H1 (cell line): ENCODE results near the gene MRPL45. TPM values are rescaled to one million over a fixed set of nuclear protein-coding genes. Genes with fewer than 3 reads are reported as not detected.

ENCODE experiments used
- CTCF ChIA-PET: fragments of 300-600 bp; sonication (Branson Sonifier 250); formaldehyde crosslinking; loops from one replicate; lab custom pipeline; 2021; ENCODE audit not compliant: partially characterized antibody; lab: Charles Lee
- POLR2A ChIA-PET: fragments of 300-600 bp; sonication (Branson Sonifier 250); formaldehyde crosslinking; loops from one replicate; lab custom pipeline; 2021; ENCODE audit warnings: inconsistent platforms; ENCODE audit not compliant: partially characterized antibody; lab: Charles Lee
- DNase-seq, 2 experiments: peaks; one replicate each; pipeline versions ENCODE4 v3.0.0 to v3.0.0-alpha.2; 2010 to 2022; ENCODE audit warnings: low spot score in 2 of 2, low read depth in 1 of 2, mixed read lengths in 1 of 2
- FAIRE-seq: peaks from 2 replicates; lab custom pipeline; 2011; peaks lifted over from hg19 to GRCh38; lab: Jason Lieb, UNC
- H2AFZ ChIP-seq: 2 replicates; pipeline ENCODE4 v1.8.1; 2012; ENCODE audit warnings: low read length, inconsistent platforms
- H2AK5ac ChIP-seq: 2 replicates; pipeline ENCODE4 v1.6.1; 2013; ENCODE audit warnings: low read depth, low read length
- H2BK120ac ChIP-seq: replicated peaks from 2 replicates; pipeline ENCODE3; 2013; ENCODE audit warnings: low read depth, low read length, inconsistent platforms
- H2BK12ac ChIP-seq: 2 replicates; pipeline ENCODE4 v1.6.1; 2013; ENCODE audit warnings: low read depth, low read length
- H2BK15ac ChIP-seq: 2 replicates; pipeline ENCODE4 v1.6.1; 2013; ENCODE audit warnings: low read length
- H2BK20ac ChIP-seq: 2 replicates; pipeline ENCODE4 v1.6.1; 2013; ENCODE audit warnings: low read length
- H2BK5ac ChIP-seq: 2 replicates; pipeline ENCODE4 v1.6.1; 2013; ENCODE audit warnings: low read depth, low read length
- H3K14ac ChIP-seq: 2 replicates; pipeline ENCODE4 v1.6.1; 2013; ENCODE audit warnings: inconsistent platforms; ENCODE audit not compliant: insufficient read length
- H3K18ac ChIP-seq: 2 replicates; pipeline ENCODE4 v1.6.1; 2013; ENCODE audit warnings: low read length; ENCODE audit errors: extremely low read depth
- H3K23ac ChIP-seq: 2 replicates; pipeline ENCODE4 v1.6.1; 2013; ENCODE audit warnings: inconsistent platforms; ENCODE audit not compliant: insufficient read length
- H3K23me2 ChIP-seq: 2 replicates; pipeline ENCODE4 v1.6.1; 2013; ENCODE audit warnings: low read depth, low read length
- H3K27ac ChIP-seq: 2 replicates; pipeline ENCODE4 v1.6.1; 2011; ENCODE audit warnings: low read depth, low read length, inconsistent platforms
- H3K27me3 ChIP-seq, 4 experiments: replicated peaks in 1 of 4; 1 replicate in 1 of 4; 2 replicates in 3 of 4; pipeline versions ENCODE4 v1.6.1 to v1.8.1; 2011 to 2013; ENCODE audit warnings: low read length in 3 of 4, mild to moderate bottlenecking in 3 of 4, inconsistent platforms in 2 of 4, mixed read lengths in 2 of 4, moderate library complexity in 1 of 4; ENCODE audit not compliant: control insufficient read depth in 3 of 4, insufficient read depth in 3 of 4; ENCODE audit errors: extremely low read depth in 1 of 4
- H3K36me3 ChIP-seq, 4 experiments: 2 replicates each; pipeline versions ENCODE4 v1.6.1 to v1.8.1; 2011 to 2013; ENCODE audit warnings: mild to moderate bottlenecking in 4 of 4, low read length in 3 of 4, moderate library complexity in 2 of 4, control low read depth in 1 of 4, inconsistent platforms in 1 of 4; ENCODE audit not compliant: insufficient read depth in 4 of 4, control insufficient read depth in 2 of 4
- H3K4ac ChIP-seq: replicated peaks from 2 replicates; pipeline ENCODE3; 2013; ENCODE audit warnings: low read length, low read depth, mixed read lengths, inconsistent platforms; ENCODE audit not compliant: insufficient read length
- H3K4me1 ChIP-seq, 4 experiments: replicated peaks in 1 of 4; 1 replicate in 1 of 4; 2 replicates in 3 of 4; pipeline versions ENCODE4 v1.6.1 to v1.8.1; 2011 to 2013; ENCODE audit warnings: low read length in 3 of 4, inconsistent platforms in 2 of 4, mixed read lengths in 1 of 4; ENCODE audit not compliant: insufficient read depth in 4 of 4, control insufficient read depth in 3 of 4
- H3K4me2 ChIP-seq, 2 experiments: 2 replicates each; pipeline versions ENCODE4 v1.6.1 to v1.8.1; 2011 to 2013; ENCODE audit warnings: low read depth in 2 of 2, low read length in 2 of 2, control low read depth in 1 of 2, inconsistent platforms in 1 of 2, mild to moderate bottlenecking in 1 of 2; ENCODE audit not compliant: insufficient read depth in 1 of 2
- H3K4me3 ChIP-seq, 4 experiments: fragments of 200-600, 300-600 bp in 1 of 4; sonication (generic), shearing (Covaris generic), sonication (Bioruptor Twin) in 1 of 4; 2 replicates each; pipeline versions ENCODE4 v1.5.1 to v1.8.1; 2011 to 2016; ENCODE audit warnings: low read length in 4 of 4, low read depth in 3 of 4, control low read depth in 2 of 4, inconsistent platforms in 2 of 4, mild to moderate bottlenecking in 2 of 4, mixed read lengths in 1 of 4, moderate library complexity in 1 of 4; ENCODE audit not compliant: insufficient read depth in 2 of 4; ENCODE audit errors: extremely low read depth in 1 of 4
- H3K56ac ChIP-seq: replicated peaks from 2 replicates; pipeline ENCODE3; 2013; ENCODE audit warnings: low read depth, mild to moderate bottlenecking, mixed read lengths, low read length, inconsistent platforms; ENCODE audit not compliant: insufficient read length
- H3K79me1 ChIP-seq: 2 replicates; pipeline ENCODE4 v1.6.1; 2013; ENCODE audit warnings: low read depth, low read length, control low read depth
- H3K79me2 ChIP-seq, 2 experiments: 2 replicates each; pipeline versions ENCODE4 v1.6.1 to v1.8.1; 2012 to 2013; ENCODE audit warnings: low read length in 2 of 2, mild to moderate bottlenecking in 2 of 2, inconsistent platforms in 1 of 2; ENCODE audit not compliant: insufficient read depth in 2 of 2, control insufficient read depth in 1 of 2
- H3K9ac ChIP-seq, 4 experiments: replicated peaks in 1 of 4; 1 replicate in 1 of 4; 2 replicates in 3 of 4; pipeline versions ENCODE4 v1.6.1 to v1.8.1; 2011 to 2013; ENCODE audit warnings: low read depth in 3 of 4, low read length in 3 of 4, control low read depth in 2 of 4, mild to moderate bottlenecking in 2 of 4, moderate library complexity in 2 of 4, inconsistent platforms in 1 of 4; ENCODE audit errors: extremely low read depth in 1 of 4
- H3K9me3 ChIP-seq, 2 experiments: 2 replicates each; pipeline versions ENCODE4 v1.6.1 to v1.8.1; 2012 to 2013; ENCODE audit warnings: mild to moderate bottlenecking in 2 of 2, moderate library complexity in 2 of 2, control low read depth in 1 of 2, inconsistent platforms in 1 of 2, low read depth in 1 of 2, low read length in 1 of 2, mixed read lengths in 1 of 2; ENCODE audit not compliant: insufficient read depth in 2 of 2
- H4K20me1 ChIP-seq, 2 experiments: replicated peaks in 1 of 2; 2 replicates each; pipeline versions ENCODE3 to v1.8.1; 2011 to 2013; ENCODE audit warnings: inconsistent platforms in 2 of 2, low read length in 2 of 2, mild to moderate bottlenecking in 1 of 2; ENCODE audit not compliant: insufficient read depth in 2 of 2, control insufficient read depth in 1 of 2
- H4K5ac ChIP-seq: 2 replicates; pipeline ENCODE4 v1.6.1; 2013; ENCODE audit warnings: low read length, low read depth, mixed read lengths, inconsistent platforms; ENCODE audit not compliant: insufficient read length
- H4K8ac ChIP-seq: 2 replicates; pipeline ENCODE4 v1.8.0; 2013; ENCODE audit warnings: mild to moderate bottlenecking, moderate library complexity, low read length, inconsistent platforms; ENCODE audit not compliant: insufficient read depth; ENCODE audit errors: extremely low read depth
- H4K91ac ChIP-seq: replicated peaks from 2 replicates; pipeline ENCODE3; 2013; ENCODE audit warnings: low read length, mixed read lengths, inconsistent platforms; ENCODE audit not compliant: insufficient read length
- WGBS, 2 experiments: shearing (Covaris generic) in 1 of 2; methylation state at CpG; one replicate each; pipeline versions ENCODE4 v1.1.6 to v1.1.7; 2013 to 2015; ENCODE audit warnings: low lambda C conversion rate in 2 of 2, mixed read lengths in 2 of 2, inconsistent platforms in 1 of 2, low coverage in 1 of 2, missing lambda C conversion rate in 1 of 2; ENCODE audit not compliant: insufficient replicate concordance in 2 of 2, insufficient coverage in 1 of 2, insufficient read length in 1 of 2; ENCODE audit errors: extremely low coverage in 1 of 2, missing lambda C conversion rate in 1 of 2; 5-methylcytosine and 5-hydroxymethylcytosine counted together
- polyA plus RNA-seq, 7 experiments: library from polyadenylated mRNA; depleted of rRNA in 3 of 7; stranded (reverse) in 5 of 7; unstranded in 2 of 7; fragments of >200 nt in 5 of 7; fragments of 200-250 nt in 2 of 7; gene quantifications; 1 replicate in 5 of 7; 2 replicates in 1 of 7; 4 replicates in 1 of 7; pipeline versions ENCODE4 v1.2.1 to v1.2.3, GENCODE V29; 2011 to 2013; ENCODE audit warnings: missing spikeins in 2 of 7, mixed read lengths in 2 of 7
- total RNA-seq: library from RNA; stranded (reverse); fragmentation: NEBNext Ultra II Directional; extraction: Animal tissue kit (Norgen Biotek cat#: 25700); gene quantifications from 2 replicates; pipeline ENCODE4 v1.2.1, GENCODE V29; 2021

MRPL45 gene
- total and polyA plus RNA-seq, 2 of the 8 experiments (the other 6 are each of a cell fraction or from before 2014, with no cell fraction given), result 65.6 to 71.7 TPM

DNA sequence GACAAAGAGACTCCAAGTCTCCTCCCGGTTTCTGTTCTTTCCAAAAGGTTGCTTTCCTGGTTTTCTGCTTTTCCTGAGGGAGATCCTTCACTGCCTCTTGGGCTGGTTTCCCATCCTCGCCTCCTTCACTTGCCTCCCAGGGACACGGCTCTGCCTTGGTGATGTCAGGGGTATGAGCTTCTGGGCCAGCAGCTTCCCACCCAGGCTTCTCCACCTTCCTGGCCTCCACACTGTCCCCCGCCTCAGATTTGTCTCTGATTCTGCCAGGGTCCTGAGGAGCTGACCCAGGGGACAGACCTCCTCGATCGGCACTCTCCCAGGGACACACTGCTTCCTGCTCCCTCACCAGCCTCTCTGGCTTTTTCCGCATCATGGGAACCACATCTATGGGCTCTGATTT is 32.3 kb downstream of the MRPL45 start:
- no peak overlapping the region for H2BK20ac ChIP-seq
- H2AK5ac ChIP-seq, result no peak overlapping the region
- no peak overlapping the region for H2BK5ac ChIP-seq
- H3K9ac ChIP-seq, result no peak overlapping the region
- CTCF ChIA-PET, result interaction anchor here (1.0 to 12.0 kb wide), 10 partner anchors 9 to 155 kb away, joined by 3 to 192 read pairs (median 4); partner anchors contain the start of genes GPR179 and SOCS7
- H3K4me2 ChIP-seq, result no peak overlapping the region
- H3K79me2 ChIP-seq, result no peaks in the 10 kb centered on the region
- H3K4me1 ChIP-seq, result peaks cover 0 to 15% (median 7%) of the 10 kb centered on the region in 4 experiments; a peak in 5 of 7 replicates
- H3K4me3 ChIP-seq, result no peak overlapping the region
- no peaks in the 10 kb centered on the region for H3K9me3 ChIP-seq
- no peaks in the 10 kb centered on the region for H4K20me1 ChIP-seq
- H3K14ac ChIP-seq, result no peak overlapping the region
- no peak for FAIRE-seq
- H3K56ac ChIP-seq, result no peak overlapping the region
- no peak overlapping the region for H3K18ac ChIP-seq
- DNase-seq, result no peak
- no peak overlapping the region for H4K8ac ChIP-seq
- no peaks in the 10 kb centered on the region for H3K27me3 ChIP-seq
- H4K5ac ChIP-seq, result no peak overlapping the region
- no peak overlapping the region for H3K4ac ChIP-seq
- H3K36me3 ChIP-seq, result no peaks in the 10 kb centered on the region
- no peak overlapping the region for H2BK120ac ChIP-seq
- H3K79me1 ChIP-seq, result no peaks in the 10 kb centered on the region
- no peak overlapping the region for H2BK15ac ChIP-seq
- no peak overlapping the region for H3K27ac ChIP-seq
- H4K91ac ChIP-seq, result no peak overlapping the region
- POLR2A ChIA-PET, result interaction anchor here (0.6 to 2.9 kb wide), 9 partner anchors 9 to 85 kb away, joined by 3 to 13 read pairs (median 6); no protein-coding TSS in a partner anchor
- H3K23me2 ChIP-seq, result no peaks in the 10 kb centered on the region
- no peak overlapping the region for H2AFZ ChIP-seq
- WGBS, 2 experiments, result 83% methylated on average over 7 of the region's 7 CpGs; no CpG with 5 or more reads in 1 of the 2 experiments
- H3K23ac ChIP-seq, result no peak overlapping the region
- H2BK12ac ChIP-seq, result no peak overlapping the region
